Keratinocyte (primary cell): ENCODE measurements around the gene CLSTN2. TPM values are rescaled to one million over a fixed set of nuclear protein-coding genes. Genes with fewer than 3 reads are reported as not detected.

Source experiments
- DNase-seq: peaks from one replicate; pipeline ENCODE4 v3.0.0-alpha.2; 2011; ENCODE audit warnings: low read depth, missing footprints, low spot score
- FAIRE-seq: peaks from 2 replicates; lab custom pipeline; 2011; peaks lifted over from hg19 to GRCh38; lab: Jason Lieb, UNC
- H2AFZ ChIP-seq: 2 replicates; pipeline ENCODE4 v1.6.0; 2012; ENCODE audit warnings: low read length, control low read depth, inconsistent platforms; ENCODE audit not compliant: control insufficient read depth
- H3K27ac ChIP-seq: 2 replicates; pipeline ENCODE4 v1.5.1; 2011; ENCODE audit warnings: low read length; ENCODE audit not compliant: control insufficient read depth, insufficient read depth
- H3K27me3 ChIP-seq: 3 replicates; pipeline ENCODE4 v1.6.0; 2011; ENCODE audit warnings: low read length; ENCODE audit not compliant: control insufficient read depth, insufficient read depth; ENCODE audit errors: extremely low read depth
- H3K36me3 ChIP-seq, 2 experiments: 2 replicates in 1 of 2; 3 replicates in 1 of 2; pipeline ENCODE4 v1.5.1; 2011; ENCODE audit warnings: low read length in 2 of 2, mild to moderate bottlenecking in 1 of 2; ENCODE audit not compliant: control insufficient read depth in 2 of 2, insufficient read depth in 2 of 2; ENCODE audit errors: extremely low read depth in 1 of 2
- H3K4me1 ChIP-seq: 3 replicates; pipeline ENCODE4 v1.5.1; 2011; ENCODE audit warnings: low read length; ENCODE audit not compliant: control insufficient read depth, insufficient read depth; ENCODE audit errors: extremely low read depth
- H3K4me2 ChIP-seq: 3 replicates; pipeline ENCODE4 v1.6.0; 2011; ENCODE audit warnings: low read depth, low read length; ENCODE audit not compliant: control insufficient read depth, insufficient read depth; ENCODE audit errors: extremely low read depth
- H3K4me3 ChIP-seq, 3 experiments: fragments of 200-600 bp in 1 of 3; sonication (generic) in 1 of 3; 2 replicates in 2 of 3; 3 replicates in 1 of 3; pipeline ENCODE4 v1.5.1; 2011 to 2016; ENCODE audit warnings: low read length in 3 of 3, mild to moderate bottlenecking in 3 of 3, control low read depth in 2 of 3, inconsistent platforms in 1 of 3, low read depth in 1 of 3, mixed read lengths in 1 of 3, mixed run types in 1 of 3, moderate library complexity in 1 of 3; ENCODE audit not compliant: control insufficient read depth in 2 of 3, insufficient read depth in 2 of 3; ENCODE audit errors: extremely low read depth in 1 of 3
- H3K79me2 ChIP-seq: 2 replicates; pipeline ENCODE4 v1.6.0; 2012; ENCODE audit warnings: low read length; ENCODE audit not compliant: control insufficient read depth, insufficient read depth
- H3K9ac ChIP-seq: 3 replicates; pipeline ENCODE4 v1.6.0; 2011; ENCODE audit warnings: low read length; ENCODE audit not compliant: control insufficient read depth, insufficient read depth; ENCODE audit errors: extremely low read depth
- H3K9me1 ChIP-seq: 3 replicates; pipeline ENCODE4 v1.6.0; 2011; ENCODE audit warnings: low read length; ENCODE audit not compliant: control insufficient read depth, insufficient read depth; ENCODE audit errors: extremely low read depth
- H3K9me3 ChIP-seq: 2 replicates; pipeline ENCODE4 v1.5.1; 2012; ENCODE audit warnings: low read depth, low read length; ENCODE audit not compliant: control insufficient read depth
- H4K20me1 ChIP-seq: 3 replicates; pipeline ENCODE4 v1.6.0; 2011; ENCODE audit warnings: low read length; ENCODE audit not compliant: control insufficient read depth, insufficient read depth; ENCODE audit errors: extremely low read depth
- CTCF ChIP-seq, 3 experiments: IDR thresholded peaks in 1 of 3; conservative IDR thresholded peaks in 1 of 3; optimal IDR thresholded peaks in 1 of 3; 2 replicates in 2 of 3; 3 replicates in 1 of 3; pipeline versions ENCODE3 to v1.5.1; 2011; ENCODE audit warnings: low read length in 3 of 3, mild to moderate bottlenecking in 3 of 3, moderate library complexity in 2 of 3, control low read depth in 1 of 3, inconsistent platforms in 1 of 3; ENCODE audit not compliant: insufficient read depth in 2 of 3; ENCODE audit errors: extremely low read depth in 1 of 3
- EZH2 ChIP-seq: IDR thresholded peaks from one replicate; pipeline ENCODE4 v1.6.1; 2012; ENCODE audit warnings: inconsistent platforms, mild to moderate bottlenecking, low read length, moderate library complexity
- dilution Hi-C: fragments of 300-500 bp; cut with MboI; formaldehyde crosslinking; loops from one replicate; pipeline ENCODE4 v1.7.0; 2020; ENCODE audit warnings: low sequenced_read_pairs; ENCODE audit not compliant: extremely low pct_ligation_motif_present
- polyA plus RNA-seq, 5 experiments: library from polyadenylated mRNA; depleted of rRNA in 3 of 5; stranded (reverse) in 3 of 5; stranded (forward) in 1 of 5; unstranded in 1 of 5; fragments of >200 nt; gene quantifications; 1 replicate in 1 of 5; 2 replicates in 3 of 5; 3 replicates in 1 of 5; pipeline versions ENCODE4 v1.2.1 to v1.2.3, GENCODE V29; 2011 to 2012; ENCODE audit warnings: missing spikeins in 2 of 5, low read depth in 1 of 5, low replicate concordance in 1 of 5

CLSTN2 gene
- polyA plus RNA-seq, 1 donor (not counting 4 experiments of a cell fraction or from before 2014, with no cell fraction given) = 0.09 TPM

GRCh38 chr3:140341817-140342403 is 406.9 kb downstream of the CLSTN2 start:
- no peaks in the 10 kb centered on the region for H3K9me3 ChIP-seq
- H3K4me3 ChIP-seq = no peak overlapping the region
- H3K27ac ChIP-seq = no peak overlapping the region
- H2AFZ ChIP-seq = no peak overlapping the region
- H3K79me2 ChIP-seq = no peaks in the 10 kb centered on the region
- no peaks in the 10 kb centered on the region for H3K9me1 ChIP-seq
- no peaks in the 10 kb centered on the region for H3K27me3 ChIP-seq
- no peak for FAIRE-seq
- H3K4me2 ChIP-seq = no peak overlapping the region
- no peaks in the 10 kb centered on the region for H3K36me3 ChIP-seq
- DNase-seq = no peak
- H4K20me1 ChIP-seq = no peaks in the 10 kb centered on the region
- dilution Hi-C loops = no loop called here
- TF ChIP-seq EZH2 (no peak), CTCF (optimal IDR thresholded peaks at IDR 0.05 in 1 of 3, IDR thresholded peaks at IDR 0.05 in 1 of 3, conservative IDR thresholded peaks at IDR 0.05 in 1 of 3; ENCODE audit: extremely low read depth in 1 of 3, insufficient read depth in 2 of 3, low read length in 3 of 3) (no peak)
- no peak overlapping the region for H3K9ac ChIP-seq
- peaks cover 10% of the 10 kb centered on the region for H3K4me1 ChIP-seq

GRCh38 chr3:140342668-140343067 is 407.7 kb downstream of the CLSTN2 start:
- no peaks in the 10 kb centered on the region for H3K9me3 ChIP-seq
- H3K4me2 ChIP-seq = no peak overlapping the region
- H3K9me1 ChIP-seq = no peaks in the 10 kb centered on the region
- peak; percentile 41 for FAIRE-seq
- H3K79me2 ChIP-seq = no peaks in the 10 kb centered on the region
- H3K4me3 ChIP-seq = no peak overlapping the region
- no peak overlapping the region for H3K9ac ChIP-seq
- peaks cover 10% of the 10 kb centered on the region for H3K4me1 ChIP-seq
- no peak for DNase-seq
- dilution Hi-C loops = no loop called here
- H3K36me3 ChIP-seq = no peaks in the 10 kb centered on the region
- H3K27me3 ChIP-seq = no peaks in the 10 kb centered on the region
- H3K27ac ChIP-seq = no peak overlapping the region
- no peak for TF ChIP-seq EZH2
- TF ChIP-seq CTCF (optimal IDR thresholded peaks at IDR 0.05 in 1 of 3, IDR thresholded peaks at IDR 0.05 in 1 of 3, conservative IDR thresholded peaks at IDR 0.05 in 1 of 3; ENCODE audit: extremely low read depth in 1 of 3, insufficient read depth in 2 of 3, low read length in 3 of 3) = no peak
- H4K20me1 ChIP-seq = no peaks in the 10 kb centered on the region
- no peak overlapping the region for H2AFZ ChIP-seq
